Measurements from ENCODE around the gene FBLN1.

- TF ChIP-seq, protein P1, sequence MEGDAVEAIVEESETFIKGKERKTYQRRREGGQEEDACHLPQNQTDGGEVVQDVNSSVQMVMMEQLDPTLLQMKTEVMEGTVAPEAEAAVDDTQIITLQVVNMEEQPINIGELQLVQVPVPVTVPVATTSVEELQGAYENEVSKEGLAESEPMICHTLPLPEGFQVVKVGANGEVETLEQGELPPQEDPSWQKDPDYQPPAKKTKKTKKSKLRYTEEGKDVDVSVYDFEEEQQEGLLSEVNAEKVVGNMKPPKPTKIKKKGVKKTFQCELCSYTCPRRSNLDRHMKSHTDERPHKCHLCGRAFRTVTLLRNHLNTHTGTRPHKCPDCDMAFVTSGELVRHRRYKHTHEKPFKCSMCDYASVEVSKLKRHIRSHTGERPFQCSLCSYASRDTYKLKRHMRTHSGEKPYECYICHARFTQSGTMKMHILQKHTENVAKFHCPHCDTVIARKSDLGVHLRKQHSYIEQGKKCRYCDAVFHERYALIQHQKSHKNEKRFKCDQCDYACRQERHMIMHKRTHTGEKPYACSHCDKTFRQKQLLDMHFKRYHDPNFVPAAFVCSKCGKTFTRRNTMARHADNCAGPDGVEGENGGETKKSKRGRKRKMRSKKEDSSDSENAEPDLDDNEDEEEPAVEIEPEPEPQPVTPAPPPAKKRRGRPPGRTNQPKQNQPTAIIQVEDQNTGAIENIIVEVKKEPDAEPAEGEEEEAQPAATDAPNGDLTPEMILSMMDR (conservative IDR thresholded peaks at IDR 0.05), result no peak
- no peak for TF ChIP-seq ZFX (IDR thresholded peaks at IDR 0.05)
These were observed 115.3 kb downstream of the FBLN1 start for GRCh38 chr22:45617948-45618347.

Data from C4-2B (cell line).